ENCODE results near the gene PSIP1. TPM values are rescaled to one million over a fixed set of nuclear protein-coding genes. Genes with fewer than 3 reads are reported as not detected.
"Not testable (repeated sequence)": the region's sequence is repeated elsewhere in the genome, so short reads cannot be mapped to it uniquely, and the experiment has no call there.

PSIP1 gene
- total and polyA plus RNA-seq, 2 donors, result 45.9 to 105 TPM

GRCh38 chr9:15491950-15492349, 18.8 kb downstream of the PSIP1 start:
- no peak overlapping the region for H3K27ac ChIP-seq (ENCODE audit: low read depth)
- no peaks in the 10 kb centered on the region for H3K4me1 ChIP-seq (ENCODE audit: insufficient read depth)
- no peak for DNase-seq (ENCODE audit: extremely low spot score)
- WGBS, result 100% methylated on average over 1 of the region's 1 CpG
- no peak overlapping the region for H3K4me3 ChIP-seq (ENCODE audit: low read depth, low read length)
- H3K36me3 ChIP-seq (ENCODE audit: insufficient read depth), result peaks cover 2% of the 10 kb centered on the region

GRCh38 chr9:15485836-15486666, 24.7 kb downstream of the PSIP1 start:
- 55% methylated on average over 2 of the region's 2 CpGs for WGBS
- H3K4me3 ChIP-seq (ENCODE audit: low read depth, low read length), result no peak overlapping the region
- no peak for DNase-seq (ENCODE audit: extremely low spot score)
- H3K27ac ChIP-seq (ENCODE audit: low read depth), result no peak overlapping the region
- H3K36me3 ChIP-seq (ENCODE audit: insufficient read depth), result peaks cover 1% of the 10 kb centered on the region
- no peaks in the 10 kb centered on the region for H3K4me1 ChIP-seq (ENCODE audit: insufficient read depth)

- Histone ChIP-seq H3K36me3 (ENCODE audit: insufficient read depth) (peaks cover 1% of the 10 kb centered on the region), H3K4me3 (ENCODE audit: low read depth, low read length) (no peak overlapping the region), H3K27ac (ENCODE audit: low read depth) (no peak overlapping the region), H3K4me1 (ENCODE audit: insufficient read depth) (no peaks in the 10 kb centered on the region)
- no peak for DNase-seq (ENCODE audit: extremely low spot score)
- WGBS, result 96% methylated on average over 6 of the region's 6 CpGs
Observed at GRCh38 chr9:15484802-15485201, 26.0 kb downstream of the PSIP1 start.

GRCh38 chr9:15482146-15482545, 28.6 kb downstream of the PSIP1 start:
- no peak for DNase-seq (ENCODE audit: extremely low spot score)
- peaks cover 1% of the 10 kb centered on the region for H3K36me3 ChIP-seq (ENCODE audit: insufficient read depth)
- H3K4me3 ChIP-seq (ENCODE audit: low read depth, low read length), result no peak overlapping the region
- H3K4me1 ChIP-seq (ENCODE audit: insufficient read depth), result no peaks in the 10 kb centered on the region
- no peak overlapping the region for H3K27ac ChIP-seq (ENCODE audit: low read depth)
- 49% methylated on average over 1 of the region's 1 CpG for WGBS

- Histone ChIP-seq H3K4me1 (ENCODE audit: insufficient read depth) (no peaks in the 10 kb centered on the region), H3K4me3 (ENCODE audit: low read depth, low read length) (no peak overlapping the region), H3K36me3 (ENCODE audit: insufficient read depth) (peaks cover 1% of the 10 kb centered on the region), H3K27ac (ENCODE audit: low read depth) (no peak overlapping the region)
- 78% methylated on average over 1 of the region's 1 CpG for WGBS
- DNase-seq (ENCODE audit: extremely low spot score), result no peak
Observed at GRCh38 chr9:15480028-15480427, 30.7 kb downstream of the PSIP1 start.

- DNase-seq (ENCODE audit: extremely low spot score), result no peak
- Histone ChIP-seq H3K36me3 (ENCODE audit: insufficient read depth) (no peaks in the 10 kb centered on the region), H3K4me3 (ENCODE audit: low read depth, low read length) (no peak overlapping the region), H3K27ac (ENCODE audit: low read depth) (no peak overlapping the region), H3K4me1 (ENCODE audit: insufficient read depth) (no peaks in the 10 kb centered on the region)
- 87% methylated on average over 8 of the region's 8 CpGs for WGBS
Observed at GRCh38 chr9:15475923-15476536, 34.7 kb downstream of the PSIP1 start.

GRCh38 chr9:15469862-15470261, 40.9 kb downstream of the PSIP1 start:
- Histone ChIP-seq H3K36me3 (ENCODE audit: insufficient read depth) (peaks cover 2% of the 10 kb centered on the region), H3K4me1 (ENCODE audit: insufficient read depth) (no peaks in the 10 kb centered on the region), H3K27ac (ENCODE audit: low read depth) (no peak overlapping the region), H3K4me3 (ENCODE audit: low read depth, low read length) (no peak overlapping the region)
- WGBS, result 93% methylated on average over 2 of the region's 2 CpGs
- no peak for DNase-seq (ENCODE audit: extremely low spot score)

- DNase-seq (ENCODE audit: extremely low spot score), result no peak
- WGBS, result 34% methylated on average over 1 of the region's 1 CpG
- peaks cover 2% of the 10 kb centered on the region for H3K36me3 ChIP-seq (ENCODE audit: insufficient read depth)
- no peak overlapping the region for H3K27ac ChIP-seq (ENCODE audit: low read depth)
- no peaks in the 10 kb centered on the region for H3K4me1 ChIP-seq (ENCODE audit: insufficient read depth)
- H3K4me3 ChIP-seq (ENCODE audit: low read depth, low read length), result no peak overlapping the region
Observed at GRCh38 chr9:15469406-15469805, 41.4 kb downstream of the PSIP1 start.

- no peak overlapping the region for H3K4me3 ChIP-seq (ENCODE audit: low read depth, low read length)
- DNase-seq (ENCODE audit: extremely low spot score), result no peak
- no peaks in the 10 kb centered on the region for H3K4me1 ChIP-seq (ENCODE audit: insufficient read depth)
- H3K27ac ChIP-seq (ENCODE audit: low read depth), result no peak overlapping the region
- 92% methylated on average over 3 of the region's 3 CpGs for WGBS
- peaks cover 2% of the 10 kb centered on the region for H3K36me3 ChIP-seq (ENCODE audit: insufficient read depth)
Observed at GRCh38 chr9:15468145-15468544, 42.6 kb downstream of the PSIP1 start.

GRCh38 chr9:15461601-15462000, 49.2 kb downstream of the PSIP1 start:
- Histone ChIP-seq H3K36me3 (ENCODE audit: insufficient read depth) (peaks cover 4% of the 10 kb centered on the region), H3K27ac (ENCODE audit: low read depth) (peak overlapping the region; percentile 23), H3K4me1 (ENCODE audit: insufficient read depth) (no peaks in the 10 kb centered on the region), H3K4me3 (ENCODE audit: low read depth, low read length) (no peak overlapping the region)
- 50% methylated on average over 2 of the region's 2 CpGs for WGBS
- DNase-seq (ENCODE audit: extremely low spot score), result no peak

- DNase-seq (ENCODE audit: extremely low spot score), result no peak
- 96% methylated on average over 8 of the region's 8 CpGs for WGBS
- Histone ChIP-seq H3K4me1 (ENCODE audit: insufficient read depth) (no peaks in the 10 kb centered on the region), H3K36me3 (ENCODE audit: insufficient read depth) (peaks cover 4% of the 10 kb centered on the region), H3K4me3 (ENCODE audit: low read depth, low read length) (no peak overlapping the region), H3K27ac (ENCODE audit: low read depth) (no peak overlapping the region)
Observed at GRCh38 chr9:15461056-15461455, 49.7 kb downstream of the PSIP1 start.

- Histone ChIP-seq H3K36me3 (ENCODE audit: insufficient read depth) (peaks cover 6% of the 10 kb centered on the region), H3K4me3 (ENCODE audit: low read depth, low read length) (no peak overlapping the region), H3K4me1 (ENCODE audit: insufficient read depth) (no peaks in the 10 kb centered on the region), H3K27ac (ENCODE audit: low read depth) (no peak overlapping the region)
- DNase-seq (ENCODE audit: extremely low spot score), result no peak
- WGBS, result 94% methylated on average over 5 of the region's 5 CpGs
Observed at GRCh38 chr9:15453956-15454355, 56.8 kb downstream of the PSIP1 start.

- H3K36me3 ChIP-seq (ENCODE audit: insufficient read depth), result peaks cover 8% of the 10 kb centered on the region
- DNase-seq (ENCODE audit: extremely low spot score), result no peak
- H3K4me1 ChIP-seq (ENCODE audit: insufficient read depth), result no peaks in the 10 kb centered on the region
- WGBS, result 80% methylated on average over 3 of the region's 3 CpGs
- no peak overlapping the region for H3K4me3 ChIP-seq (ENCODE audit: low read depth, low read length)
- no peak overlapping the region for H3K27ac ChIP-seq (ENCODE audit: low read depth)
Observed at GRCh38 chr9:15444141-15444540, 66.6 kb downstream of the PSIP1 start.

GRCh38 chr9:15442264-15442663, 68.5 kb downstream of the PSIP1 start:
- H3K36me3 ChIP-seq (ENCODE audit: insufficient read depth); H3K27ac ChIP-seq (ENCODE audit: low read depth); H3K4me3 ChIP-seq (ENCODE audit: low read depth, low read length); DNase-seq (ENCODE audit: extremely low spot score); H3K4me1 ChIP-seq (ENCODE audit: insufficient read depth): not testable (repeated sequence)
- 99% methylated on average over 33 of the region's 33 CpGs for WGBS
